ENCODE results near the gene RAB11FIP4. TPM values are rescaled to one million over a fixed set of nuclear protein-coding genes. Genes with fewer than 3 reads are reported as not detected.

RAB11FIP4 gene
- total and polyA plus RNA-seq, 3 donors from 2014 or later, result 44.3 to 104 (median 90.2) TPM

GRCh38 chr17:31525801-31526549 is 134.5 kb downstream of the RAB11FIP4 start:
- intact Hi-C loops (cut with DNase I; ENCODE audit: low total_unique reads), result no loop called here
- H3K4me1 ChIP-seq, result no peaks in the 10 kb centered on the region
- no peaks in the 10 kb centered on the region for H3K36me3 ChIP-seq (ENCODE audit: low read depth, missing control alignments)
- no peak overlapping the region for H3K4me3 ChIP-seq
- H3K27ac ChIP-seq, result no peak overlapping the region
- no peaks in the 10 kb centered on the region for H3K9me3 ChIP-seq
- DNase-seq, result no peak
- WGBS, 2 donors, result 79 to 84% methylated on average over 12 to 21 of the region's 21 CpGs
- TF ChIP-seq CTCF (IDR thresholded peaks at IDR 0.05), result no peak
- TF ChIP-seq POLR2A (IDR thresholded peaks at IDR 0.05), result no peak
- H3K27me3 ChIP-seq, result no peaks in the 10 kb centered on the region

DNA sequence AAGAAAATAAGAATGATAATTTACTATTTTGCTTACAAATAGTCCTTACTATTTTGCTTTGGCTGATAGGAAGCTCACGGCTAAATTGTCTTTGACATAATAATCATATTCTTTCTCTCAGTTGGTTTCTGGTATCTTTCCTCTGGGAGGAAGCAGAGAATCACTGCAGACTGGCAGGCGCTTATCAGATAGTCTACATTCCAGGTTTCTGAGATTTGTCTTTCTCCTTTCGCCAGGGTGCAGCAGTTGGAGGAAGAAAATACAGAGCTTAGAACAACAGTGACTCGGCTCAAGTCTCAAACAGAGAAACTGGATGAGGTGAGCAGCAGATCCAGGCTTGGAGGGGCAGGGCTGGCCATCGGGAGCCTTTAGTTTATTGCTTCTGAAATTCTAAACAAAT is 136.1 kb downstream of the RAB11FIP4 start:
- DNase-seq, result peak; percentile 56
- 48 to 57% methylated on average over 5 of the region's 5 CpGs for WGBS, 2 donors
- no peaks in the 10 kb centered on the region for H3K36me3 ChIP-seq (ENCODE audit: low read depth, missing control alignments)

DNA sequence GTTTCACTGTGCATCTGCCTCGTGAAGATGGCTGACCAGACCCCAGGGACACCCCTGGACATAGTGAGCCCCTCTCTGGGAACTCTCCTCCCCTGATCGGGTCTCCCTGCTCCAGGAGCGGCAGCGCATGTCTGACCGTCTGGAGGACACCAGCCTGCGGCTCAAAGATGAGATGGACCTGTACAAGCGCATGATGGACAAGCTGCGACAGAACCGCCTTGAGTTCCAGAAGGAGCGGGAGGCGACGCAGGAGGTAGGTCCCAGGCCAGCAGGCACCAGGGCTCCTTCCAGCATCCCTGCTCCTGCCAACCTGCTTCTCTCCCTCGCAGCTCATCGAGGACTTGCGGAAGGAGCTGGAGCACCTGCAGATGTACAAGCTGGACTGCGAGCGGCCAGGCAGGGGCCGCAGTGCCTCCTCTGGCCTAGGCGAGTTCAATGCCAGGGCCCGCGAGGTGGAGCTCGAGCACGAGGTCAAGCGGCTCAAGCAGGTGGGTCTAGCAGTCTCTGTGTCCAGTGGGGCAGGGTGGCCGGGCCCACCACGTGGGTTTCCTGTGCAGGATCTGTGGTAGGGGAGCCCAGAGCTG is 136.9 kb downstream of the RAB11FIP4 start:
- TF ChIP-seq POLR2A (IDR thresholded peaks at IDR 0.05), result no peak
- TF ChIP-seq CTCF (IDR thresholded peaks at IDR 0.05), result no peak
- no peaks in the 10 kb centered on the region for H3K36me3 ChIP-seq (ENCODE audit: low read depth, missing control alignments)
- no peaks in the 10 kb centered on the region for H3K27me3 ChIP-seq
- H3K9me3 ChIP-seq, result no peaks in the 10 kb centered on the region
- DNase-seq, result no peak
- WGBS, 2 donors, result 95 to 96% methylated on average over 20 to 26 of the region's 26 CpGs
- intact Hi-C loops (cut with DNase I; ENCODE audit: low total_unique reads), result no loop called here
- no peak overlapping the region for H3K27ac ChIP-seq
- H3K4me1 ChIP-seq, result no peaks in the 10 kb centered on the region
- no peak overlapping the region for H3K4me3 ChIP-seq

More for the DNA sequence above, 136.1 kb downstream of the RAB11FIP4 start:
- Histone ChIP-seq H3K4me3 (no peak overlapping the region), H3K9me3 (no peaks in the 10 kb centered on the region), H3K4me1 (no peaks in the 10 kb centered on the region), H3K27me3 (no peaks in the 10 kb centered on the region), H3K27ac (no peak overlapping the region)
- TF ChIP-seq POLR2A (IDR thresholded peaks at IDR 0.05) (no peak), CTCF (IDR thresholded peaks at IDR 0.05) (no peak)
- intact Hi-C loops (cut with DNase I; ENCODE audit: low total_unique reads), result no loop called here

DNA sequence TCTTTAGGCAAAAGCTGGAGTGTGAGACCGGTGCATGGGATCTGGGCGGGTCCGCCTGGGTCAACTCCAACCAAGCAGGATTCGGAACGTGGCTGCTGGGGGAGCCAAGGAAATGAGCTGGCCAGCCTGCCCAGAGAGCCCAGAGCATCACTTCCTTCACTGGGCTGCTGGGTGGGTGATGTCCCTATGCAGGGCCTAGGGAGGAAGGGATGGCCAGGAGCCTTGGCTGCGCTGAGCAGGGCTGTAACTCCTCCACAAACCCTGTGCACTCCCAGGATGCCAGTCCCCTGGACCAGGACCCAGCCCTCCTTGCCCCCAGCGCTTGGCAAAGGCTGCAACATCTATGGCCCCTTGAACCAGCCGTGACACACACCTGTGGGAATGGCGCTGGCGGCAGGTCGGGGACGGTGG is 138.4 kb downstream of the RAB11FIP4 start:
- intact Hi-C loops (cut with DNase I; ENCODE audit: low total_unique reads), result no loop called here

More for the DNA sequence above, 138.4 kb downstream of the RAB11FIP4 start:
- no peaks in the 10 kb centered on the region for H3K36me3 ChIP-seq (ENCODE audit: low read depth, missing control alignments)
- H3K27ac ChIP-seq, result no peak overlapping the region
- H3K4me1 ChIP-seq, result peaks cover 3% of the 10 kb centered on the region
- TF ChIP-seq POLR2A (IDR thresholded peaks at IDR 0.05) (no peak), CTCF (IDR thresholded peaks at IDR 0.05) (no peak)
- no peaks in the 10 kb centered on the region for H3K9me3 ChIP-seq
- no peak overlapping the region for H3K4me3 ChIP-seq
- DNase-seq, result no peak
- WGBS, 2 donors, result 89 to 93% methylated on average over 6 to 12 of the region's 12 CpGs
- no peaks in the 10 kb centered on the region for H3K27me3 ChIP-seq
